IPS-15b (cell line): ENCODE measurements around the gene TBCD.

Experiments used
- H3K27me3 ChIP-seq: one replicate; pipeline ENCODE4 v1.6.1; 2013; ENCODE audit warnings: low read length; ENCODE audit not compliant: control insufficient read depth, insufficient read depth
- H3K36me3 ChIP-seq: one replicate; pipeline ENCODE4 v1.6.1; 2013; ENCODE audit warnings: low read length; ENCODE audit not compliant: control insufficient read depth, insufficient read depth
- H3K4me1 ChIP-seq: one replicate; pipeline ENCODE4 v1.6.1; 2013; ENCODE audit warnings: mild to moderate bottlenecking, low read length; ENCODE audit not compliant: control insufficient read depth, insufficient read depth
- H3K4me3 ChIP-seq: one replicate; pipeline ENCODE4 v1.5.1; 2013; ENCODE audit warnings: low read depth, low read length
- H3K9ac ChIP-seq: one replicate; pipeline ENCODE4 v1.6.1; 2013; ENCODE audit warnings: low read depth, mild to moderate bottlenecking, low read length
- H3K9me3 ChIP-seq: one replicate; pipeline ENCODE4 v1.6.1; 2013; ENCODE audit warnings: mild to moderate bottlenecking, low read length; ENCODE audit not compliant: control insufficient read depth, insufficient read depth

TBCD gene

DNA sequence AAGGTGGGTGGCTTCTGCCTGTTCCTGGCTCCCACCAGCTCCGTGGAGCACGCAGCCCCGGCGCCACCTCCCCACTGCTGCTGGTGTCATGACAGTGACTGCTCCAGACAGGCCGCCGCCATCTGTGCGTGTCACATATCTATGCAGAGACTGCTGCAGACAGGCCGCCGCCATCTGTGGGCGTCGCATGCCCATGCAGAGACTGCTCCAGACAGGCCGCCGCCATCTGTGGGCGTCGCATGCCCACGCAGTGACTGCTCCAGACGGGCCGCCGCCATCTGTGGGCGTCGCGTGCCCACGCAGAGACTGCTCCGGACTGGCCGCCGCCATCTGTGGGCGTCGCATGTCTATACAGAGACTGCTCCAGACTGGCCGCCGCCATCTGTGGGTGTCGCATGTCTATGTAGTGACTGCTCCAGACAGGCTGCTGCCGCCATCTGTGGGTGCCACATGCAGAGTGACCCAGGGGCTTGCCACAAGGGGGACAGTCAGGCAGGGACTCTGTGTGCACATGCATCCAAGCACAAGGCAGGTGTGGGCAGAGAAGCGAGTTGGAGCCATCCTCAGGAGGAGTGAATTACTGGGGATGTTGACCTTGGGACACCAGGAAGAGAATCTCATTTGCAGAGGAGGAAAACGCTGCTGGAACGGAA, 38.7 kb upstream of the TBCD start:
- Histone ChIP-seq H3K9me3 (no peaks in the 10 kb centered on the region), H3K4me3 (no peak overlapping the region), H3K36me3 (no peaks in the 10 kb centered on the region), H3K9ac (no peak overlapping the region), H3K4me1 (peaks cover 2% of the 10 kb centered on the region), H3K27me3 (no peaks in the 10 kb centered on the region)

DNA sequence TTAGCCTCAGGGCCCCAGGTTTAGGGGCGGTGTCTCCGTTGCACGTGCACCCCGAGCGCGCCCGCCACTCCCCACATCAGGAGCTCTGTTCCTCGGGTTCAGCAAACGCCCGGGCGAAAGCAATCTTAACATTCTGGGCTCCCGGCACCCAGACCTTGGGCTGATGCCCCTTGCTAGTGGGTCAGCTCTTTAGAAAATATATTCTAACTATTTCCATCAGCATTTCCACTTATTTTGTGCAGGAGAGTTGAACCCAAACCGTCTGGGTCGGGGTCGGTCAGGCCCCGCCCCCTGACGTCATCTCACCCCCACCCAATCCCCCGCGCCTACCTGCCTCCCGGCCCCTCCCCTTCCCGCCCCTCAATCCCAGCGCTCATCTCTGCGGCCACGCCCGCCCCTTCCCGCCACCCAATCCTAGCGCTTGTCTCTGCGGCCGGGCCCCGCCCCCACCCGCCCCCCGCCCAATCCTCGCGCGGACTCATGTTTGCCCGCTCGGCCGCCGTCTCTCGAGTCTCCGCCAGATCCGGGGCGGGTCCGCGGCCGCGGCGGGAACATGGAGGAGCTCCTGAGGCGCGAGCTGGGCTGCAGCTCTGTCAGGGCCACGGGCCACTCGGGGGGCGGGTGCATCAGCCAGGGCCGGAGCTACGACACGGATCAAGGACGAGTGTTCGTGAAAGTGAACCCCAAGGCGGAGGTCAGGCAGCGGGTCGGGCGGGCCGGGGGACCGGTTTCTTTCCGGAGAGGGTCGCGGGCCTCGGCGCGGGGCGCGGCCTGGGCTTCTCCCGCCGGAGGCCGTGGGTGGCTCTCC, 35.5 kb upstream of the TBCD start, which contains the start of gene FN3KRP:
Gene FN3KRP (plus strand): TSS at position 504 of the 808 bp plus-strand sequence. CDS start 50 bp downstream, at position 554.
- Histone ChIP-seq H3K27me3 (no peaks in the 10 kb centered on the region), H3K9me3 (no peaks in the 10 kb centered on the region), H3K9ac (peak within 1 kb of the TSS; percentile 49), H3K36me3 (no peaks in the 10 kb centered on the region), H3K4me3 (peak within 1 kb of the TSS; percentile 82), H3K4me1 (peaks cover 2% of the 10 kb centered on the region)

DNA sequence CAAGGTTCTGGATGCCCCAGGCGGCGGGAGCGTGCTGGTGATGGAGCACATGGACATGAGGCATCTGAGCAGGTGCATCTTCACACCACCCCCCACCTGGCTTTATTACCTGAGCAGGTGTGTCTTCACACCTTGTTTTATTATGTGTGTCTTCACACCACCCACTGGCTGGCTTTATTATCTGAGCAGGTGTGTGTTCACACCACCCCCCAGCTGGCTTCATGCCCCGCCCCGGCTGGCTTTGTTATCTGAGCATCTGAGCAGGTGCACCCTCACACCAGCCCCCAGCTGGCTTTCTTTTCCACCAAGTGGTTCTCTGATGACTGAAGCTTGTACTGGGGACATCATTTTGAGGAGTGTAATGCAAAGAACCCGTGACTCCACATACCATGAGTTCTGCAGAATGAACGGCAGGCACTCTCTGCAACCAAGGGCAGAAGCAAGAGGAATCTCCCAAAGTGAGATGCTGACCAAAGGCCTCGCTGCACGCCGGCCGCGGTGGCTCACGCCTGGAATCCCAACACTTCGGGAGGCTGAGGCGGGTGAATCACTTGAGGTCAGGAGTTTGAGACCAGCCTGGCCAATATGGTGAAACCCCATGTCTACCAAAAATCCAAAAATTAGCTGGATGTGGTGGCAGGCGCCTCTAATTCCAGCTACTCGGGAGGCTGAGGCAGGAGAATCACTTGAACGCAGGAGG, 32.7 kb upstream of the TBCD start:
- no peaks in the 10 kb centered on the region for H3K27me3 ChIP-seq
- H3K9me3 ChIP-seq: no peaks in the 10 kb centered on the region
- peaks cover 5% of the 10 kb centered on the region for H3K36me3 ChIP-seq
- no peak overlapping the region for H3K9ac ChIP-seq
- H3K4me1 ChIP-seq: peaks cover 2% of the 10 kb centered on the region
- no peak overlapping the region for H3K4me3 ChIP-seq

DNA sequence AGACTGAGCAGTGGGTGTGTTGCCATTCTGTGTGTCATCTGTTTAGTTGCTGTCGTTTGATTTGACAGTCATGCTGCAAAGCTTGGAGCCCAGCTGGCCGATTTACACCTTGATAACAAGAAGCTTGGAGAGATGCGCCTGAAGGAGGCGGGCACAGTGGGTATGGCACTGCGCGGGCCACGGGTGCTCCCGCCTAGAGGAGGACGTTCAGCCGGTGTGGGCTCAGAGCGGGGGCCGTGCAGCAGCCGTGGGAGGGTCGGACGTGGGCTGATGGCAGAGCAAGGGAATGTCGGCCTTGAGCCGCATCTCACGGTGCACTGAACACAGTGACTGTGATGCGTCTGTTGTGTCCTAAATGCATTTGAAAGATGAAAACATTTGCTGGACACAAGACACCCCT, 31.7 kb upstream of the TBCD start:
- Histone ChIP-seq H3K36me3 (peaks cover 5% of the 10 kb centered on the region), H3K9me3 (no peaks in the 10 kb centered on the region), H3K4me3 (no peak overlapping the region), H3K9ac (no peak overlapping the region), H3K4me1 (peaks cover 2% of the 10 kb centered on the region), H3K27me3 (no peaks in the 10 kb centered on the region)

DNA sequence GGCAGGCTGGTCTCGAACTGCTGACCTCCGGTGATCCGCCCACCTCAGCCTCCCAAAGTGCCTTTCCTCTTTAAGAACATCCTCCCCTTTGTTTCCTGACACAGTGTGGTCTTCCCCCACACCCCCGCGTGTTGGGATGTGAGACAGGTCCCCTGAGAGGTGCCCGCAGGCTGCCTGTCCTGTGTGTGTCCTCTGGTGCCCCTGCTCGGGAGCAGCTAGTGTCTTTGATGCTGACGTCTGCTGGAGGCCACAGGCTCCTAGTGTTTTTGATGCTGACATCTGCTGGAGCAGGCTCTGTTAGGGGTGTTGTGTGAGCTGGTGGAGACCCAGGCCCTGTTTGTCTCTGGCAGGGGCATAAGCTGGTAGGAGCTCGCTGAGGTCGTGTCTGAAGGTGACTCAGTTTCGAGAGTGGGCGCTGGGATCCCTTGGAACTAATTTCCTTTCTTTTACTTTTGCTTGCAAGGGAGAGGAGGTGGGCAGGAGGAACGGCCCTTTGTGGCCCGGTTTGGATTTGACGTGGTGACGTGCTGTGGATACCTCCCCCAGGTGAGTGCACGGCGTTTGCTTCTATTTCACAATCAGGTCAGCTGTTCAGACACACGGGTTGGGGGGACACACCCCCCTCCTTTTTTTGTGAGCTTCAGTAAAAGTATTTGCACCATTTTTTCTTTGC, 29.4 kb upstream of the TBCD start:
- Histone ChIP-seq H3K27me3 (no peaks in the 10 kb centered on the region), H3K4me3 (no peak overlapping the region), H3K9me3 (no peaks in the 10 kb centered on the region), H3K4me1 (no peaks in the 10 kb centered on the region), H3K36me3 (peaks cover 7% of the 10 kb centered on the region), H3K9ac (no peak overlapping the region)

DNA sequence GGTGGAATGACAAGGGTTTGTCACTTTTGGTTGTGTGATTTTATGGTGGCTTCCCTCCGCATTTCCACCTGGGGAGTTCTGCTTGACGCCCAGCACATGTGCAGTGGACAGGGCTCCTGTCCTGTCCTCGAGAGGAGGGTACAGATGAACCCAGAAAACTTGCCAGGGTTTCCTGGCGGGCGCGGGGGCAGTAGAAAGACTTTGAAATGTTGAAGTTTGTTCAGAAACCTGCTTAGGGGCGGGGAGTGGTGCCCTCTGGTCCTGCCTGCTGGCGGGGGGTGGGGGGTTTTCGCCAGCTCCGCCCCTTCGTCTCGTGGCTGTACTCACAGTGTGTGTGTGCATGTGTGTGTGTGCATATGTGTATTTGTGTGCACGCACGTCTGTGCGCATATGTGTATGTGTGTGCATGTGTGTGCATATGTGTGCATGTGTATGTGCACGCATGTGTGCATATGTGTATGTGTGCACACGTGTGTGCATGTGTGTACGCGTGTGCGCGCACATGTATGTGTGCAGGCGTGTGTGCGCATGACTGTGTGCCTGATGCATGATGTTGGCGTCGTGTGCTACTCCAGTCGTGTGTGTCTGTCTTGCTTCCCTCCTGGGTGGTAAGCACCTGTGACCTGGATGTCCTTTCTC, 28.6 kb upstream of the TBCD start:
- no peaks in the 10 kb centered on the region for H3K27me3 ChIP-seq
- H3K9me3 ChIP-seq: no peaks in the 10 kb centered on the region
- H3K4me1 ChIP-seq: no peaks in the 10 kb centered on the region
- no peak overlapping the region for H3K9ac ChIP-seq
- peaks cover 7% of the 10 kb centered on the region for H3K36me3 ChIP-seq
- H3K4me3 ChIP-seq: no peak overlapping the region

DNA sequence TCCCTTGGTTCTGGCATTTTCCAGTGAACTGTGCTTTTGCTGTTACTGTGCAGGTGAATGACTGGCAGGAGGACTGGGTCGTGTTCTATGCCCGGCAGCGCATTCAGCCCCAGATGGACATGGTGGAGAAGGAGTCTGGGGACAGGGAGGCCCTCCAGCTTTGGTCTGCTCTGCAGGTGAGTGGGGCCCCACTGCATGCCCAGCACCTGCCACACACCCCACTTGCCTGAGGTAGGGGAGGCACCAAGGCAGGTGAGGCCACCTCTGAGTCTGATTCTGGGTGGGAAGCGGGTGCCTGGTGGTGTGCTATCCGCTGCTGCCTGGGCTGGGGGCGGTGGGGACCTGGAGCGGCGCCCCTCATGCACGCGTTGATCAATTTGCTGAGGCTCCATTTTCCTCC, 25.4 kb upstream of the TBCD start:
- peaks cover 7% of the 10 kb centered on the region for H3K36me3 ChIP-seq
- no peaks in the 10 kb centered on the region for H3K9me3 ChIP-seq
- no peaks in the 10 kb centered on the region for H3K27me3 ChIP-seq
- no peaks in the 10 kb centered on the region for H3K4me1 ChIP-seq
- no peak overlapping the region for H3K4me3 ChIP-seq
- no peak overlapping the region for H3K9ac ChIP-seq

DNA sequence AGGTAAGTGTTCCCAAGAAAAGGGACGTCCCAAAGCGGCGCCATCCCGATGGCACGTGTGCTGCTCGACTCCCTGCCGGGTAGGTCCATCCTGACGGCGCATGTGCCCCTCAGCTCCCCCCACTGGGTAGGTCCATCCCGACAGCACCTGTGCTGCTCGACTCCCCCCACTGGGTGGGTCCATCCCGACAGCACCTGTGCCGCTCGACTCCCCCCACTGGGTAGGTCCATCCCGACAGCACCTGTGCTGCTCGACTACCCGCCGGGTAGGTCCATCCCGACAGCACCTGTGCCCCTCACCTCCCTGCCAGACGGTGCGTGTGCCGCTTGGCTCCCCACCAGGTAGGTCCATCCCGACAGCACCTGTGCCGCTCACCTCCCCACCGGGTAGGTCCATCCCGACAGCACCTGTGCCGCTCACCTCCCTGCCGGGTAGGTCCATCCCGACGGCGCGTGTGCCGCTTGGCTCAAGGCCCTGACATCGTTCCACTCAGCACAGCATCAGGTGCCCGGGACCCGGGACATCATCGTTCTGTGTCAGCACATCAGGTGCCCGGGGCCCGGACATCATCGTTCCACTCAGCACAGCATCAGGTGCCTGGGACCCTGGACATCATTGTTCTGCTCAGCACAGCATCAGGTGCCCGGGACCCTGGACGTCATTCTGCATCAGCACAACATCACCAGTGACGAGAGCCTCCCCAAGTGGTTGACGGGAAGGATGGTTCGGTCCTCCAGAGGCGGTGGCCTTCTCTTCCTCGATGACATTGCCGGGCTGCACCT, 22.2 kb upstream of the TBCD start:
- H3K9ac ChIP-seq: no peak overlapping the region
- H3K4me3 ChIP-seq: no peak overlapping the region
- H3K27me3 ChIP-seq: no peaks in the 10 kb centered on the region
- no peaks in the 10 kb centered on the region for H3K4me1 ChIP-seq
- peaks cover 2% of the 10 kb centered on the region for H3K36me3 ChIP-seq
- H3K9me3 ChIP-seq: no peaks in the 10 kb centered on the region

DNA sequence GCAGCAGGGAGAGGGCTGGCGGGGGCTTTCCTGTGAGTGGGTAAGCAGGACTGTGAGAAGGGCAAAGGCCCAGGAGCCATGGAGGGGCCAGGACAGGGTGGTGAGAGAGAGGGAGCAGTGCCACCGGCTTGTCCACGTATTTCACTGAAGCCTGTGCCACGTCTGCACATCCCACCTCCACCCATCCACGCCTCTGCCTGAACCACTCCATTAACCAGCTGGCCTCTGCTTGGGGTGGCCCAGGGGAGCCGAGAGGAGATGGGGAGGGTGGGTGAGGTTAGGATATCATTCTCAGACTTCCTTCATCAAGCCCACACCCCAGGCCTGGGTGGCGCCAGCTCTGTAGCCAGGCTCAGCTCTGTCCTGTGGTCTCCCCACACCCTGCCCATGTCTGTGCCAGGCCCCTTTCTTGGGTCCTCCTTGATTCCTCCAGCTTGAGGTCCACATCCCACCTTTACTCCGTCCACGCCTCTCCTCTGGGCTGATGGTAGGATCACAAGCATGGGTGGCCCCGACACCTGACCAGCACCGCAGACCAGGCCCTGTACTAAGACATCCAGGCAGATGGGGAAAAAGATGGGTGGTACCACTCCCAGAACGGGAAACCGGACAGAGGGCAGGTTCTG, 19.6 kb upstream of the TBCD start:
- no peaks in the 10 kb centered on the region for H3K27me3 ChIP-seq
- no peak overlapping the region for H3K9ac ChIP-seq
- no peaks in the 10 kb centered on the region for H3K4me1 ChIP-seq
- H3K36me3 ChIP-seq: peaks cover 3% of the 10 kb centered on the region
- no peak overlapping the region for H3K4me3 ChIP-seq
- no peaks in the 10 kb centered on the region for H3K9me3 ChIP-seq

DNA sequence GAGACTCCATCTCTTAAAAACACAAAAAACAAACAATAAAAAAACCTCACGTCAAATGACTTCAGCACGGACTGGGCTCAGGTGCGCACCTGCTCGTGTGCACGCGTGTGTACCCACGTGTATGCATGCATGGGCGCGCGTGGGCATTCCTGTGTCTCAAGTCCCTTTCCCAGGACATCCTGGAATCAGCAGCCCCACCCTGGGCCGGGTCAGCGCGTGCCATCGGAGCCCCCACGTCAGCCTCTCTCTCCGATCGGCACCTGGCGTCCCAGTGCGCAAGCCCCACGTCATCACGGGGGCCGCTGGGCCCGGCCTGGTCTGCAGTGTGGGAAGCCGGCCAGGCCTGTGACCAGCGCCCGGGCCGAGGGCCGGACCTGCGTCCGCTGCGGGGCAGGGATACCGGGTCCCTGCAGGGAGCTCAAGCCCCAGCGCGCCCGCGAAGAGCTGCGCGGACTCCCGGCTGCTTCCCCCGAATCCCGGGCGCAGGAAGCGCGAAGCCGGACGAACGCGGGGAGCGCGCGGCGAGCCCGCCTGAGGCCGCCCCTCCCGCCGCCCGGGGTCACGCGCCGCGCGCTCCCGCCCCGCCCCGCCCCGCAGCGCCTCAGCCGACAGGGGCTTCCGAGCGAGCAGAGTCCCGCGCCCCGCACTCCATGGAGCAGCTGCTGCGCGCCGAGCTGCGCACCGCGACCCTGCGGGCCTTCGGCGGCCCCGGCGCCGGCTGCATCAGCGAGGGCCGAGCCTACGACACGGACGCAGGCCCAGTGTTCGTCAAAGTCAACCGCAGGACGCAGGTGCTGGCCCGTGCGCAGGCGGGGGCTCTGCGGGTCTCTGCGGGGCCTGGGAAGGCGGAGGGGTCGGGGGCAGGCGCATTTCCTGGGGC, 16.6 kb upstream of the TBCD start, which contains the start of gene FN3K:
Gene FN3K (plus strand): TSS at position 629 of the 880 bp plus-strand sequence. CDS start 22 bp downstream, at position 651.
- Histone ChIP-seq H3K4me3 (peak within 1 kb of the TSS; percentile 56), H3K4me1 (no peaks in the 10 kb centered on the region), H3K36me3 (peaks cover 11% of the 10 kb centered on the region), H3K27me3 (no peaks in the 10 kb centered on the region), H3K9ac (peak within 1 kb of the TSS; percentile 70), H3K9me3 (no peaks in the 10 kb centered on the region)
